Right kidney (tissue), 1 donor: ENCODE results near the gene PARP2.

Experiments
- DNase-seq: peaks from one replicate; pipeline ENCODE4 v3.0.0-alpha.2; 2016

The PARP2 gene

DNA sequence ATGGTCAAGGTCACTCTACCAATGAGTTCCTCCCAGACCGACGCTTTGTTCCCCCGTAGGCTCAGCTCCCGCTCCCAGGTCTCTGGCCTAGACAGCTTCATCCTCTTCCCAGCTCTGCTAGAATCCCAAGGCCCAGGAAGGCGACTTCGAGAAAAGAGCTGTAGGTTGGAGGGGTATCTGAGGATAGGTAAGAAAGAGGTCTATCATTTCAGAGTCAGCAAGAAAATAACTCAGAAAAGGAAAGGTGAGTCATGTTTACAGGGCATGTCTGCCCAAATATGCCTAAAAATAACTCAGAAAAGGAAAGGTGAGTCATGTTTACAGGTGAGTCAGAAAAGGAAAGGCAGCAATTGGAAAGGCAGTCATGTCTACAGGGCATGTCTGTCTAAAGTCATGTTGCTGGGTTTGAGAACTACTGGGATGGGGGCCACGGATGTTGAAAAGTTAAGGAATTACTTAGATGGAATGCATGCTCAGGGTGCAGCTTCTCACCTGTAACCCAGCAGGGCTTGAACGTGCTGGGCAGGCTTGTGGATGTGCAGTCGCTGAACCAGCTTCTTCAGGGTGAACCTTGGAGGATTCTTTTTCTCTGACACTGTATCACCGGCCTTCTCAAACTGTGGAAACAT lies 57.6 kb downstream of the PARP2 start:
- DNase-seq: no peak

DNA sequence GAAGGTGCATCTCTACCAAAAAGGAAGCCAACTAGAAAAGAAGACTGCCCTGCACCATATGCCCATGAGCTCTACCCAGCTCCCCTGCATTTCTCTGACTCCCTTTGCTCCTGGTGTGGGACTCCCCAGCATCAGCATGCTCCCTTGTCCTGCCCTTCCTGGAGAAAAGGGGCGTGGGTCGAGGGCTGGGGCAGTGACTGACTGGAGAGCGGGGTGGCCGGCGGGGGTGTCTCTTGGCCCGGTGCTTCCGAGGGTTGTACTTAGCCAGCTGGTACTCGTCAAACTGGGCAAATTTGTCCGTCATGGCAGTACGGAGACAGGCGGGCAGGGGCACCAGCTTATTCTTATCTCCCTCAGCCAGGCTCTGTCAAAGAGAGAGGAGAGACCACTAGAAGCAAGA lies 60.1 kb downstream of the PARP2 start:
- no peak for DNase-seq
